Measurements from ENCODE around the gene KIF17. TPM values are rescaled to one million over a fixed set of nuclear protein-coding genes. Genes with fewer than 3 reads are reported as not detected.
A peak's percentile ranks its signal among the peaks of the same experiment; 100 is the strongest.
"Not testable (repeated sequence)": the region's sequence is repeated elsewhere in the genome, so short reads cannot be mapped to it uniquely, and the experiment has no call there.

KIF17 gene
- total RNA-seq, 1 experiment from 2014 or later: 2.1 TPM

DNA sequence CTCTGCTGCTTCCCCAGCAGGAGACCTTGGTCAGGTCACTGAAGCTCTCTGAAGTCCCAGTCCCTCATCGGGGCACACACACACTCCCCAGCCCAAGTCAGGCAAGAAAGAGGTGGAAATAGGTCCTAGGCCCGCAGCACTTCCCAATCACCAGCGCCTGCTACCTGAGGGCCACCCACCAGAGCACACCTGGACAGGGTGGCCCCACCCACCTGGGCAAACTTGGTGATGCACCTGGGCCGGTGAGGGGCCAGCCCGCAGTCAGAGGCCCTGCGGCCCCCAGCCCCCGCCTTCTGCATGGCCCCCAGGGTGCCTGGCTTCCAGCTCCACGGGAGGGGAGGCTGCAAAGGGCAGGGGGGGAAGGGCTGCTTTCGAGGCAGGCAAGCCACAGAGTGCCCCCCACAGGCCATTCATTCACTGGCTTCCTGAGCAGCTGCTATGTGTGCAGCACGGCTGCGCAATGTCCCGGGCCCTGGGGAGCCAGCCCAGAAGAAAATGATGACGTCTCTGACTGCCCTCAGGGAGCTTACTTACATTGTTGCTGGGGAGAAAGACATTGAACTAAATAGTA is 10.0 kb upstream of the KIF17 start:
- no peak for DNase-seq (ENCODE audit: low spot score)

DNA sequence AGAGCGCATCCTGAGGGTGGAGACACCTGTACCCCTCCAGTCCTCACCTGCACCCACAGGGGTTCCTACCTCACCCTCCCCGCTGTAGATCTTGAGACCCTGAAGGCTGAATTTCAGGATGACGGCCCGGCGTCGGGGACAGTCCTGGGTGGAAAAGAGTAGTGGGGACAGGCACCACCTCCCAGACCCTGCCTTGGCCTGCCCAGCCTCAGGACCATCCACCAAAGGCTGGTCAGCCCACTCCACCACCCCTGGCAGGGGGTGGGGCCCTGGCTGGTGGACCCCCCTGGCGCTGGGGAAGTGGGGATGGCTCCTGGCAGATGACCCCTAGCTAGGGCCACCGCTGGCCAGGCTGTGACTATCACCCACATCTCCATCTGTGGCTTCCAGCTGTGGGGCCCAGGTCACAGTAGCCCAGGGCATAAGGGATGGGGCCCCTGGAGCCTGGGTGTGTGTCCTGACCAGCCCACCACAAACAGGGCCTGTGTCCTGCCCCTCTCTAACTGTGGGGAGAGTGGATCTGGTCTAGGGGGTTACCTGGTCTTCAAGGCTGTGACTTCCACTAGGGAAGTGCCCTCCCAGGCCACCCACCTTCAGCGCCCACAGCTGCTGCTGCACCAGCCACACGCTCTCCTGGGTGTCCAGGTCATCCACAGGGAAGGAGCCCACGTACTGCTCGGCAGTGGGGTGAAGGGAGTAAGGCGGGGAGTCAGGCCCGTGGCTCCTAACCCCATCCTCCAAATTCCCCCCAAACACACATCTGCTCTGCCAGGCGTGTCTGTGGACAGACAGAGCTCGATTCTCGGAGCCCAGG is 9.3 kb upstream of the KIF17 start:
- no peak for DNase-seq (ENCODE audit: low spot score)

DNA sequence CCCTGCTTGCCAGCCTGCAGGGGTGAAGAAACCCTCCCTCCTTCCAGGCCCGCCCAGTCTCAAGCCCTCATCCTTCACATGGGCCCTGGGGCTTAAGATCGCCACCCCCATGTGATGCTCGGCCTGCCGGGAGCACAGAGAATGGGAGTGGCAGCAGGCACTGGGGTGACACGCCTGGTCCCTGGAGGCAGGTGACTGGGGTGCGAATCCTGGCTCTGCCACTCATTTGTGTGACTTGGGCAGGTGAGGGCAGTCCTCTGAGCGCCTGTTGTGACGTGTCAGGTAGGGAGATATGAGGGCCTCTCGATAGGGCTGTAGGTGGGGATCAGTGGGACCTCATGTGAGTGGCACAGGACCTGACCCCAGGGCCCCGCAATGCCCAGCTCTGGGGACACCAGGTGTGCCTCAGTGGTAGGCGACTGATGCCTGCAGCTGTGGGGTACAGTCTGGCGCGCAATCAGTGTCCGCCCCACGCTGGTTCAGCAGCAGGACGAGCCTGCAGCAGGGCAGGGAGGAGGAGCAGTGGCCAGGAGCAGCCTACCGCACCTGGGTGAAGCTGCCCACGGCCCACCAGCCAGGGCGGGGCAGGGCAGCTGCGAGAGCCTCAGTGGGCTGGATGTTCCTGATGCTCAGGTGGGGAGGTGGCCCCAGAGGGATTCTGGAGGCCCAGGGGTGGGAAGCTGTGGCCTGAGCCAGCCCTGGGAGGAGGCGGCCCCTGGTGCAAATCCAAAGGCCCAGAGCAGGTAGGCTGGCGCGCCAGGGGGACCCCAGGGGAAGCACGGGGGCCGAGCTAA is 8.5 kb upstream of the KIF17 start:
- no peak for DNase-seq (ENCODE audit: low spot score)

DNA sequence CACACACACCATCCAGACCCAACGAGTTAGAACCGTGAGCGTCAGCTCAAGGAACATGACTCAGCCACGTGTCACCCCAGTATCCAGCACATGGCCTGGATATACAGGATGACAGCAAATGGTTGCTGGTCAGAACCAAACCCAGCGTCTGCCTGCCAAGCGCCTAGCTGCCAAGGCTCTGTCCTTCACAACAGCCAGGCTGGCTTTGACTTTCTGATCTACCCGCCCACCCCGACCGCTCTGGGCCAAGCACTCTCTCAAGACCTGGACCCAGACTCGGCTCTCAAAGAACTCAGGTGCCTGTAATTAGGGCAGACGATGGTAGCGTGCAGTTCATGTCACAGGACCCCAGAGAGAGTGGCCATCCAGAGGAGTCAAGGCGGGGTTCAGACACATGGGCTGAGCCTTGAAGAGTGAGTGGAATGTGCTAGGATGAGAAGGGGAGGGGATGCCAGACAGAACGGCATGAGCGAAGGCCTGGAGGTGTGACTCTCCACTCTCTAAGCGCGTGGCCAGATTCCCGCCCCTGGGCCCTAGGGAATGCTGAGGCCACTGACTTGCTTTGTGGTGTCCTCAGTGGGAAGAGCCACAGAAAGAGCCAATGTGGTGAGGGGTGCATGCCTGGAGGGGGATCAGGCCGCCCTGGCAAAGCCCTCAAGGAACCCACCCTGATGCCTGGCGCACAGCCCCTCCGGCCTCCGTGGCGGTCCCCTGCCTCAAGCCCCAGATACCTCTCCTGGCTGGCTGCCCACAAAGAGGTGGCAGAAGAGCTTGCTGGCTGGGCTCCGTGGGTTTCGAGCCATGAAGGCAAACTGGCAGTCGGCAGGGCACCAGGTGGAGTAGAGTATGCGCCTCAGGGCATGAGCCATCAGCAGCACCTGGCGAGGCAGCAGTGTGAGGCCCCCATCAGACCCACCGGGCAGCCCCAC is 7.6 kb upstream of the KIF17 start:
- peak; percentile 39 for DNase-seq (ENCODE audit: low spot score)

DNA sequence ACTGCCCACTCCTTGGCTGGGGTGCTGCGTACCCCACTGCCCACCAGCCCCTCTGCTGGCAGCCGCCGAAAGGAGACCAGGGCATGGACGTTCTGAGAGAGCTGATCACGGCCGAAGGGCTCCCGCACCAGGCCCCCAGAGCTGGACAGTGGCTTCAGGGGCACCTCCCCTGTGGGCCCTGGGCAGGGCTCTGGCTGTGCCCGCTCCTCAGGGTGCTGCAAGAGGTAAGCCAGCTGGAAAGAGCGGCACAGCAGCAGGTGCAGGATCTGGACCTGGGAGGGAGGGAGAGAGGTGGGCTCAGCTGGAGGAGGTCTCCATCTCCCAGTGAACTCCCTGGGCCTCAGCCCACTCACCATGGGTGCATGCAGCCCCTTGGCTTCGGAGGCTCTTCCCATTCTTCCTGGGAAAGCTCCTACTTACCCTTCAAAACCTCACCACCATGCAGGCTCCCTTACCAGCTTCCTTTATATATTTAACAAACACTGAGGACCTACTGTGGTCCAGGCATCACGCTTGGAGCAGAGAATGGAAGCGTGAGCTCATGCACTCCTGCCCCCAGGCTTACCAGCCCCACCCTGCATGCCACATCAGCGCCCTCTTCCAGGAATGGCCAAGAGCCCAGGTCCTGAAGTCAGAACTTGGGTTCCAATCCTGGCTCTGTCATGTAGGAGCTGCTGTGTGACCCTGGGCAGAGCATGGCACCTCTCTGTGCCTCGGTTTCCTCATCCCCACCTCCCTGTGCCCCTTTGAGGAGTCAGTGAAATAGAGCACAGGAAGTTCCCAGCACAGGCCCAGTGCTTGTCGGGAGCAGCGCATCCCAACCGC is 6.8 kb upstream of the KIF17 start:
- DNase-seq (ENCODE audit: low spot score): no peak

DNA sequence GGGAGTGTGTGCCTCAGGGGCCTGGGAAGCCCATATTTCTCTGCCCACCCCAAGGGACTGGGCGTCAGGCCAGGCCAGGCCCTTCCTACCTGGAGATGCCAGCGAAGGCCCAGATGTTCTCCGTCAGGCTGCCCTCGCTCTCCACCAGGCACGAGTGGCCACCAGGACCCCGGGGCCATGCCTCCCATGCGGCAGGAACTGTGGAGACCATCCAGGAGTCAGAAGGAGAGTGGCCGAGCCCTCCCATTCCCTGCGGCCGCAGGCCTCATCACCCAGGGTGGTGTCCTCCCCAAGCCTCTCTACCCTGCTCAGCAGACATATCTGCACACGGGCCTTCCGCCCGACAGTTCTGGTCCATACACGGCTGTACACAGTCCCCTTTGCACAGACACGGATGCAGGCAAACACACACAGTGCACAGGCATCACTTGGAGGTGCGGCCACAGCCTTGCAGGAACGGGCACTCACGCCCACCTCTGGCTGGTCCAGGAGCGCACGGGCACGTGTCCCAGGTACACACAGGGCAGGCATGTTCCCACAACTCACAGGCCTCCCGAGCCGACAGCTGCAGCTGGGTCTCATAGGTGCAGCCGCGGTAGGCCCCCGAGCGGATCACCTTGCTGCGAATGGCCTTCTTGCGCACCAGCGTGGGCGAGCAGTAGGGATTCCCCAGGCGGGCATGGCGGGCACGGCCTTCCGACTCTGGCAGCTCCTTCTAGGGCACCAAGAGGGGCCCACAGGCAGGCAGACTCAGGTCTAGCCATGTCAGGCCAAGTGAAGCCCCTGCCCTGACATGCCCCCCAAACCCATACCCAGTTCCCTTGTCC is 5.9 kb upstream of the KIF17 start:
- DNase-seq (ENCODE audit: low spot score): no peak

DNA sequence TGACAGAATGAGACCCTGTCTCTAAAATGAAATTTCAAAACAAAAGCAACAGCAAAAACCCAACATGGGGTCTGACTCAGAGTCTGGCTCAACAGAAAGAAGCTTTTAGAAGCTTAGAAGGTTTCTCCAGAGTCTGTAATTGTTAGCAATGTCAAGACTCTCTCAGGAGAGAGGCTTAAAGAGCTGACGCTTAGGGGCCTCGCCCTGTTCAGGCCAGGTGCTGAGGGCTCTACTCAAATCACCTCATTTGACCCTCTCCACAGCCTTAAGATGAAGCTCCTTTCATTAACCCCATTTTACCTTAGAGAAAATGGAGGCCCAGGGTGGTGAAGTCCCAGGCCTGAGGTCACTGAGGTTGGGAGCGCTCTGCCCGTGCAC is 5.3 kb upstream of the KIF17 start:
- no peak for DNase-seq (ENCODE audit: low spot score)

DNA sequence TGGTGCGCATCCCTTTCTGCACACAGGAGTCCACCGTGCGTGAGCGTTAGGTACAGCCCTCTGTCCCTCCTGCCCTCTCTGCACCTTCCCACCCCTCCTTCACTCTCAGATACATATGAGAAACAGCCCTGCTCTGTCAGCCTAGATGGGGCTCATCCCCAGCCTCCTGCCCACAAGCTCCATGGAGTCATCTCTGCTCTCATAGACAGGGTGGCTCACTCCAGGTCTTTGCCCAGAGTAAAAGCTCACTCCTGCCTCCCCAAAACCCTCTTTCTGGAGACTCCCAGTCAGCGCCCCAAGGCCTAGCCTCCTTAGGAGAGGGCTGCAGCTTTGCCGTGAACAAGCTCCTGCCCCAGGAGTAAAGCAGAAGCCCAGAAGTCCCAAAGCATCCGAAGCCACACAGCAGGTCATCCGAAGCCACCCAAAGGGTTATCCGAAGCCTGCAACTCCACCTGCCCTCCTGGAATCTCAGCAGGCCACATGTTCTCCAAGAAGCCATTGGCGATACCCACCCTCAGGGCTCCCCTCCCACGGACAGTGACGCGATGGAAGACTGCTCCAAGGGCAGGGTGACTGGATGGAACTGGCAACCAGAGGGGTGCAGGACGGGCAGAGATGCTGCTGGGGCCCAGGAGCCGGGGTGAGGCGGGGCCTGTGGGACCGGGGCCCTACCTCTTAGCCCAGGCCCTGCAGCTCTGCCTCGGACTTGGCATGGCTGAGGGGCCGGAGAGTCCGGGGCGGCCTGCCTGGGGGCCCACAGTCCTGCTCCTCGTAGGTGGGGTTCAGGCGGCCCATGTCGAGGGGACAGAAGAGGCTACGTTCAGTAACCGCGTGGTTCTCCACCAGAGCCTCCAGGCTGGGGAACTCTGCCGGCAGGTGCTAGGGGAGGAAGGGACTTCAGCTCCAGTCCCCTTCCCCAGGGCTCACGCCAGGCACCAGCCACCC is 3.6 kb upstream of the KIF17 start:
- DNase-seq (ENCODE audit: low spot score): no peak

DNA sequence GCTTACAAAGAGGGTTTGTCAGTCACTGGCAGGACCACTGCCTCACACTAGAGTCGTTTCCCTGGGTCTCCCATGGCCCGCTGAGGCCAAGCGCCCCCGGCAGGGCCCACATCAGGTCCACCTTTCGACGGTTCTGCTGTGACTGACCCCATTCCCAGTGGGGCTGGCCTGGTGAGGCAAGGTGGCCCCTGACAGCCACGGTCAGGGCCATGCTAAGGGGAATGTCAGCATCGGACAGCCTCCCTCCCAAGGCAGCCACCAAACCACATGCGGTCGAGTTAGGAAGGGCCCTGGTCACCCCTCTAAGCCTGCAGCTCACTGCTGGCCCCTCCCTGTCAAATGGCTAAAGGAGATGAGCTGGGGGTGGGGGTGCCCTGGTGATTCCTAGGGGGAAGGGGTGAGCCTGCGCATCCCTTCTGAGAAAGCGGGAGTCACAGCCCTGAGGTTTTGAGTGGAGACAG is 2.9 kb upstream of the KIF17 start:
- DNase-seq (ENCODE audit: low spot score): no peak

DNA sequence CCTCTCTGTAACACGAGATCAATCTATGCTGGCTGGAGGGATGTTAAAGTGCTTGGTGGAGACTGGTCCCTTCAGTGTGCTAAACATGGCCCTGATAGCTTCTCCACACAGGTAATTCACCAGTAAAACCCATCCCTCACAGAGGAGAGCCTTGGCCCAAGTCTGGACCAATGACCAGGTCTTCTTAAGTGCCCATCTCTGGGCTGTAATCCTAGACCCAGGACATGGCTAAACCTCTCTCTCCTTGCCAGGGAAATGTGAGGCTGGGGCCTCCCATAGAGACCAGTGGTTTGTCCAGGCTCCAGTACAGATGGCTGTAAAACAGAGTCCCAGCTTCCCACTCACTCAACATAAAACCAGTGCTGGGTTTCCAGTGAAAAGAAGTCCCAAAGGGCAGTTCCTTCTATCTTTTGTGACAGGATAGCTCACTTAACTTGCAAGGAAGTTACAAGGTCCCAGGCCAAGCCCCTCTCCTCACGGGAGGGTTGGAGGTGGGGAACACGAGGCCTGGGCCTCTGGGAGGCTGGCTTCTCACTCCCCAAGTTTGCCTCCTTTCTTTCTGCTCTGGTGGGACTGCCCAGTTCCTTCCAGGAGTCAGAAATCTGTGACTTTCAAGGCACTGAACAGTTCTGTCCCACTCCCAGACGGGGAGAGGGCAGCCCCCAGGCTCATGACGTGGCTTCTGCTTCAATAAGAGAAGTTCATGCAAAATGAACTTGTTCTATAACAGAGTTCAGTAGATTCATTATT is 2.2 kb upstream of the KIF17 start:
- no peak for DNase-seq (ENCODE audit: low spot score)

DNA sequence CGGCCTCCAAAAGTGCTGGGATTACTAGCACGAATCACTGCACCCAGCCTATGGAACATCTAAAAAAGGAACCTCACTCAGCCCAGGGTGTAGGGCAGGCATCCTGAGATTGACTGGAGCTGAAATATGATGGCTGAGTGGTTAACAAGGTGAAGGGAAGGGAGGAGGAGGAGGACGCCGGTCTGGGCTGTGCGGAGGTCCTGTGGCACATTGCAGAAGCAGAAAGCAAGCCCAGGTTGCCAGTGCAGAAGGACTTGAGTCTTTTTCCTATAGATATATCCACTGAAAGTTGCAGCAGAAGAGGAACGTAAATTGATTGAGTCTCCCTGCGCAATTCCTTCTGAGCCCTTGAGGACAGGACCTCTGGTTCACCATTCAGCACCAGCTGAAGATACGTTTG is 1.5 kb upstream of the KIF17 start:
- no peak for DNase-seq (ENCODE audit: low spot score)

DNA sequence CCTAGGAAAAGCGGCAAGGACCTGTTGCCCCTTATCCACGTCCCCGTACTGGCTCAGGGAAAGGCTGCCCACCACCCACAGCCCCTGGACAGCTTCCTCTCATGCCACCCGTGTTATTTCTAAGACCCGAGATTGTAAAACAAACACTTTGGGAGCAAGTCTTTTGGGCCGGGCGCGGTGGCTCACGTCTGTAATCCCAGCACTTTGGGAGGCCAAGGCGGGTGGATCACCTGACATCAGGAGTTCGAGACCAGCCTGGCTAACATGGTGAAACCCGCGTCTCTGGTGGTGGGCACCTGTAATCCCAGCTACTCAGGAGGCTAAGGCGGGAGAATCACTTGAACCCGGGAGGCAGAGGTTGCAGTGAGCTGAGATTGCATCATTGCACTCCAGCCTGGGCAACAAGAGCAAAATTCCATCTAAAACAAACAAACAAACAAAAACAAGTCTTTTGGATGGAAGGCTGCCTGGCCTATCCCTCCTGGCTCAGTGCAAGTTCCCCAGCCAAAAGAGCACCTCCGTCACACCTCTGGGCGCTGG is 606 bp upstream of the KIF17 start:
- DNase-seq (ENCODE audit: low spot score): not testable (repeated sequence)

DNA sequence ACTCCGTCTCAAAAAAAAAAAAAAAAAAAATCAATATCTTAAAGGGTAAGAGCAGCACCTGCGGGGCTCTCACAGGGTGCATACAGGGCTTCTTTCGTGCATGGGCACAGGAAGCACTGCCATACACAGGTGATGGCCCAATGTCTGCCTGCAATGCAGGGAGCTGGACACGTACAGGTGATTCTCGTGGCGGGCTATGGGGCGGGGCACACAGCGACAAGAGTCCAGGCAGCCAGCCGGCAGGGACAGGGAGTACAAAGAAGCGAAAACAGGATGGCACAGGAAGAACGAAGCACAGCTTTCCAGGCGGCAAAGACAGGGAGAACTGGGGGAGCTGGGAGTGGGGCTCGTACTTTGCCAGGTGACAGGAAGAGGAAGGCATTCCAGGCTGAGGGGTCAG is 1.6 kb downstream of the KIF17 start:
- DNase-seq (ENCODE audit: low spot score): no peak

DNA sequence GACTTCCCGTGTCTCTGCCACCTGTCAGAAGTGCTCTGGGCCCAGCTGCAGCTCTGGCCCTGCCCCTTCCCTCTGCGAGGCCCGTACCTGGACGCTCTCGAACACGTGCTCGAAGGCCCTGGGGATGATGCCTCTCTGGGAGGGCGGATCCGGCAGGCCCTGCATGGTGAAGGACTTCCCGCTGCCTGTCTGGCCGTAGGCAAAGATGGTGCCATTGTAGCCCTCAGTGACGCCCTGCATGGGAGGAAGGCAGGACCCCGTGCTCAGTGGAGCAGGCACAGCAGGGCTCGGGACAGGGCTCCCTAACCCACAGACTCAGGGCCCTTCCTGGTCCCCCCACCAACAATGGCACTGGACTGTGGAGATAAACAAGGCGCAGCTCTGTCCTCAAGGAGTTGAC is 2.4 kb downstream of the KIF17 start:
- no peak for DNase-seq (ENCODE audit: low spot score)

DNA sequence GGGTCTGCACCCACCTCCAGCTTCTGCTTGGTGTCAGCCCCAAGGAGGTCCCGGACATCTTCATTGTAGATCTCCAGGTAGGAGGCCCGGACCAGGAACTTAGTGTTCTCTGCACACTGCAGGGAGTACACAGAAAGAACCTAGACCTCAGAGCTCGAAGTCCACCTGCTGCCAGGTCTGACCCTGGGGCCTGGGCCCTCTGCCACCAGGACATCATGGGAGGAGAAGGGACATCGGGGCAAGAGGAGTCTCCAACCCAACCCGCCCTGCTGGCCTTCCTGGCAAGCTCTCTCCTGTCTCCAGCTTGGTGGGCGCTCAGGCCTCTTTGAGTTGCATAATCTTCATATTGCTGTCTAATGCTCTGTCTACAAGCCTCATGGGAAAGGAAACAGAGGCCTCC is 4.4 kb downstream of the KIF17 start:
- DNase-seq (ENCODE audit: low spot score): no peak

DNA sequence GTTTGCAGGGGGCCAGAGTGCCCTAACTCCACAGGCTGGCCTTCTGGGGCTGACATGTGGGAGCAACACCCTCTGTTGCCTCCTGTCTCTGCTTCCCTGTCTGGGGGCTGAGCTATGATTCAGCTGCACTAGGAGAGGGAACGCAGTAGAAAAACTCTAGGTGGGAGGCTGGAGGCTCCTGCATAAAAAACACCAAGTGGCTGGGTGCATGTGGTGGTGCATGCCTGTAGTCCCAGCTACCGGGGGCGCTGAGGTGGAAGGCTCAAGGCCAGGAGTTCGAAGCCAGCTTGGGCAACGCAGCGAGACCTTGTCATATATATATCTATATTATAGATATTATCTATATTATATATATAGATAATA is 5.6 kb downstream of the KIF17 start:
- DNase-seq (ENCODE audit: low spot score): no peak

DNA sequence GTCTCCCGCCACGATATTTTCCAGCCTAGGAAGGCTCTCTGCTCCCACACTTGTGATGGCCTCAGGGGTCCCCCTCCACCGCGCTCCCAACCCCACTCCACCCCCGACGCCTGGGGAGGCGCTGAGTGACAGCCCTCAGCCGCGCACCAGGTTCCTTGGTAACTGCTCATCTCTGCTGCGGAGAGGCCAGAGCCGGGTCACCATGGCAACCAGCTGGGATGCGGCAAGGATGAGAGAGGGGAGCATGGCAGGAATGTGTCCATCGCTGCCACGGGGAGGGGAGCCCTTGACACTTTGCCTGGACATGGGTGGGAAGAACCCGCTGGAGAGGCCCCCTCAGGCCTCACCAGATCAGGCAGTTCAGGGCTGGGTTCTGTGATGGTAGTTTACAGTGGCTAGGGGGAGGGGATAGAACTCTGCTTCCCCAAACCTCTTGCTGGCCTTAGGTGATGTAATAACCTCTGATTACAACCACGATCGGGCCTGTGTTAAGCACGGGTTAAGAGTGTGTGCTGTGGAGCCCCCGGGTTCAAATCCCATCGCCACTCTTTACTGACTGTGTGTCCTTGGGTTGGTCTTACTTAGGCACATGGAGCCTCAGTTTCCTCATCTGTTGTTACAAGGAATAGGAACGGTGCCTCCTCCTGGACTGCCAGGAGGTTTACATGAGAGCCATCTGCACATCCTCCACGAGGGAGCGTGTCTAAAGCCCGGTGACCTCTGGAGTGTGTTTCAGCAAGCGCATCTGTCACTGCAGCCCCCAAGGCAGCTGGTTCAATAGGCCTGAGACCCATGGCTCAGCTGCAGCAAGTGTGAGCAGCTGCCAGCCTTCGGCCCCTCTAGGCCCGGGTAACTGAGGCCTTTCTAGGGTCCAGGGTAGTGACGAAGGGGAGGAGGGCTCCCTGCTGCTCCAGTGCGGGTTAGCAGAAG is 6.3 kb downstream of the KIF17 start:
- no peak for DNase-seq (ENCODE audit: low spot score)

Data from A172 (cell line).